Mucosa of descending colon (tissue), 3 donors: ENCODE results near the gene CSTF2T. TPM values are rescaled to one million over a fixed set of nuclear protein-coding genes. Genes with fewer than 3 reads are reported as not detected.

ENCODE experiments used
- ATAC-seq: fragments of 200-7000 bp; cut with Tn5 transposase; one replicate; pipeline ENCODE4 v1.9.1; 2020; ENCODE audit warnings: mild to moderate bottlenecking, moderate library complexity
- DNase-seq, 3 donors: peaks; one replicate each; pipeline ENCODE4 v3.0.0-alpha.2; 2020
- H3K36me3 ChIP-seq: fragments of 200-600 bp; one replicate; pipeline ENCODE4 v1.8.0; 2021; ENCODE audit warnings: low read depth, mild to moderate bottlenecking
- H3K4me1 ChIP-seq: fragments of 200-600 bp; one replicate; pipeline ENCODE4 v1.8.0; 2021; ENCODE audit warnings: low read depth, mild to moderate bottlenecking
- H3K4me3 ChIP-seq: fragments of 200-600 bp; one replicate; pipeline ENCODE4 v1.8.0; 2021; ENCODE audit warnings: mild to moderate bottlenecking
- H3K9me3 ChIP-seq: fragments of 200-600 bp; one replicate; pipeline ENCODE4 v1.8.0; 2021; ENCODE audit warnings: mild to moderate bottlenecking
- CTCF ChIP-seq: fragments of 200-600 bp; IDR thresholded peaks from one replicate; pipeline ENCODE4 v1.8.0; 2022; ENCODE audit warnings: antibody characterized with exemption, mild to moderate bottlenecking
- intact Hi-C, 2 donors: fragments of 100-400 bp; cut with DNase I in 1 of 2; cut with micrococcal nuclease in 1 of 2; formaldehyde crosslinking; loops; one replicate each; pipeline versions ENCODE4 v1.11.0 to v1.11.1; 2022; cut with DNase I, micrococcal nuclease
- long read RNA-seq, 2 donors: library from polyadenylated mRNA; unstranded; transcript quantifications; one replicate each; pipeline ENCODE4 v2.0.0, GENCODE V29; 2019 to 2021
- total RNA-seq, 3 donors: library from RNA; stranded (reverse); fragmentation: NEBNext Ultra II Directional in 2 of 3; extraction: Animal tissue kit (Norgen Biotek cat#: 25700) in 2 of 3; gene quantifications; one replicate each; pipeline versions ENCODE4 v1.2.1 to v1.2.4, GENCODE V29; 2021 to 2023
- donor health status: DM: no; HTN: no; CAD: no; lungs with moderate emphysema.
- donor health status: DM: no; HTN: no; CAD: no.
- donor health status: DM: no; HTN: yes; CAD: no.

The CSTF2T gene
- 10 to 100 TPM; 13.5 to 21.7 (median 18.9) TPM for total RNA-seq
- long read RNA-seq, donor 1, full-length matches to known transcripts: 16 of 16 reads
- long read RNA-seq, donor 1, partial matches to known transcripts: 0 of 16 reads
- long read RNA-seq, donor 1, other reads (novel, unspliced or antisense): 0 of 16 reads
- long read RNA-seq, donor 2, full-length matches to known transcripts: 3 of 3 reads
- long read RNA-seq, donor 2, partial matches to known transcripts: 0 of 3 reads
- long read RNA-seq, donor 2, other reads (novel, unspliced or antisense): 0 of 3 reads

- DNase-seq (peak; percentile 89 to 94 (median 92)), ATAC-seq (peak; percentile 98)
- Histone ChIP-seq H3K4me1 (peaks cover 14% of the 10 kb centered on the region), H3K9me3 (no peaks in the 10 kb centered on the region), H3K4me3 (peak within 1 kb of the TSS; percentile 69), H3K36me3 (no peaks in the 10 kb centered on the region)
- intact Hi-C loops: no loop called here
- no peak for TF ChIP-seq CTCF
Measured at GRCh38 chr10:51699475-51700227, at the start of gene CSTF2T. Gene CSTF2T (minus strand): TSS chr10:51699595. CDS start chr10:51699549, 46 bp downstream.

- Histone ChIP-seq H3K4me3 (no peak overlapping the region), H3K36me3 (no peaks in the 10 kb centered on the region), H3K9me3 (no peaks in the 10 kb centered on the region), H3K4me1 (no peaks in the 10 kb centered on the region)
- DNase-seq: no peak
- intact Hi-C loops: no loop called here
- no peak for ATAC-seq
- no peak for TF ChIP-seq CTCF
Measured at GRCh38 chr10:51748959-51749358, 49.6 kb upstream of the CSTF2T start.

- no peak overlapping the region for H3K4me3 ChIP-seq
- TF ChIP-seq CTCF: no peak
- ATAC-seq (no peak), DNase-seq (no peak)
- intact Hi-C loops: no loop called here
- no peaks in the 10 kb centered on the region for H3K4me1 ChIP-seq
- no peaks in the 10 kb centered on the region for H3K9me3 ChIP-seq
- no peaks in the 10 kb centered on the region for H3K36me3 ChIP-seq
Measured at GRCh38 chr10:51747216-51747615, 47.8 kb upstream of the CSTF2T start.

- Histone ChIP-seq H3K4me3 (no peak overlapping the region), H3K4me1 (no peaks in the 10 kb centered on the region), H3K9me3 (no peaks in the 10 kb centered on the region), H3K36me3 (no peaks in the 10 kb centered on the region)
- TF ChIP-seq CTCF: no peak
- no peak for ATAC-seq
- intact Hi-C loops: no loop called here
- no peak for DNase-seq
Measured at GRCh38 chr10:51745397-51745796, 46.0 kb upstream of the CSTF2T start.

GRCh38 chr10:51744235-51745000 lies 45.0 kb upstream of the CSTF2T start:
- intact Hi-C loops: no loop called here
- no peak for TF ChIP-seq CTCF
- ATAC-seq: no peak
- no peak for DNase-seq
- no peak overlapping the region for H3K4me3 ChIP-seq
- H3K4me1 ChIP-seq: no peaks in the 10 kb centered on the region
- H3K36me3 ChIP-seq: no peaks in the 10 kb centered on the region
- no peaks in the 10 kb centered on the region for H3K9me3 ChIP-seq
